Hematopoietic multipotent progenitor cell (in vitro differentiated cells): ENCODE results near the gene CAPNS1. TPM values are rescaled to one million over a fixed set of nuclear protein-coding genes. Genes with fewer than 3 reads are reported as not detected.
"Not testable (repeated sequence)": the region's sequence is repeated elsewhere in the genome, so short reads cannot be mapped to it uniquely, and the experiment has no call there.

Experiments used
- DNase-seq, 3 donors: peaks; one replicate each; pipeline ENCODE4 v3.0.0-alpha.2; 2011 to 2015; ENCODE audit warnings: low read depth in 2 of 3, low spot score in 2 of 3
- total RNA-seq: library from RNA; depleted of rRNA; stranded (reverse); fragments of >200 nt; gene quantifications from one replicate; pipeline ENCODE4 v1.2.3, GENCODE V29; 2012

The CAPNS1 gene
- total RNA-seq, 1 donor, result 573 TPM

GRCh38 chr19:36144624-36145023, 4.8 kb downstream of the CAPNS1 start:
- no peak for DNase-seq

- no peak for DNase-seq
These were observed 10.0 kb downstream of the CAPNS1 start for GRCh38 chr19:36149673-36150406.

- no peak for DNase-seq
These were observed 10.7 kb downstream of the CAPNS1 start for GRCh38 chr19:36150586-36150985.

GRCh38 chr19:36151144-36152018, 11.5 kb downstream of the CAPNS1 start:
- no peak for DNase-seq

- DNase-seq, result no peak
These were observed 12.1 kb downstream of the CAPNS1 start for GRCh38 chr19:36152019-36152351.

GRCh38 chr19:36152352-36153091, 12.7 kb downstream of the CAPNS1 start, which contains the start of gene COX7A1:
TSS of gene COX7A1 (minus strand) at chr19:36152447. CDS start at chr19:36152407, 40 bp downstream.
- peak in 1 of 3 donors; percentile 25 for DNase-seq

GRCh38 chr19:36153126-36153525, 13.3 kb downstream of the CAPNS1 start:
- no peak for DNase-seq

GRCh38 chr19:36160821-36161596, 21.1 kb downstream of the CAPNS1 start:
- no peak for DNase-seq

GRCh38 chr19:36163813-36164212, 23.9 kb downstream of the CAPNS1 start:
- DNase-seq, result no peak

- no peak for DNase-seq
These were observed 29.4 kb downstream of the CAPNS1 start for GRCh38 chr19:36169084-36169760.

- no peak for DNase-seq
These were observed 33.0 kb downstream of the CAPNS1 start for GRCh38 chr19:36172852-36173251.

- DNase-seq, result not testable (repeated sequence)
These were observed 34.0 kb downstream of the CAPNS1 start for GRCh38 chr19:36173846-36174245.

GRCh38 chr19:36179077-36179476, 39.2 kb downstream of the CAPNS1 start:
- not testable (repeated sequence) for DNase-seq

GRCh38 chr19:36182612-36183244, 42.9 kb downstream of the CAPNS1 start:
- no peak for DNase-seq

- DNase-seq, result no peak
These were observed 43.4 kb downstream of the CAPNS1 start for GRCh38 chr19:36183245-36183628.

- not testable (repeated sequence) for DNase-seq
These were observed 46.9 kb downstream of the CAPNS1 start for GRCh38 chr19:36186722-36187121.

GRCh38 chr19:36196249-36196648, 56.4 kb downstream of the CAPNS1 start:
- no peak for DNase-seq

- no peak for DNase-seq
These were observed 58.3 kb downstream of the CAPNS1 start for GRCh38 chr19:36198119-36198518.
